Raji (cell line): ENCODE data around the gene RPL4.

Experiments used
- POLR2A ChIP-seq: IDR thresholded peaks from 2 replicates; pipeline ENCODE4 v1.6.1; 2011; ENCODE audit warnings: low read depth, low read length, control low read depth; ENCODE audit not compliant: insufficient read depth

The RPL4 gene

GRCh38 chr15:66476535-66476934 is 28.1 kb downstream of the RPL4 start:
- TF ChIP-seq POLR2A: no peak

- no peak for TF ChIP-seq POLR2A
Measured at GRCh38 chr15:66474963-66475362, 29.7 kb downstream of the RPL4 start.

GRCh38 chr15:66474135-66474534 is 30.5 kb downstream of the RPL4 start:
- TF ChIP-seq POLR2A: no peak

- no peak for TF ChIP-seq POLR2A
Measured at GRCh38 chr15:66472176-66472999, 32.3 kb downstream of the RPL4 start.

GRCh38 chr15:66462627-66463026 is 42.0 kb downstream of the RPL4 start:
- TF ChIP-seq POLR2A: no peak

GRCh38 chr15:66461917-66462316 is 42.7 kb downstream of the RPL4 start:
- no peak for TF ChIP-seq POLR2A

GRCh38 chr15:66459818-66460615 is 44.6 kb downstream of the RPL4 start:
- no peak for TF ChIP-seq POLR2A

- TF ChIP-seq POLR2A: no peak
Measured at GRCh38 chr15:66456211-66456610, 48.4 kb downstream of the RPL4 start.

- no peak for TF ChIP-seq POLR2A
Measured at GRCh38 chr15:66454143-66454542, 50.5 kb downstream of the RPL4 start.

GRCh38 chr15:66452971-66453580 is 51.6 kb downstream of the RPL4 start:
- TF ChIP-seq POLR2A: no peak

GRCh38 chr15:66452420-66452819 is 52.2 kb downstream of the RPL4 start:
- no peak for TF ChIP-seq POLR2A
